Astrocyte (in vitro differentiated cells and primary cell): ENCODE data around the gene YPEL1. TPM values are rescaled to one million over a fixed set of nuclear protein-coding genes. Genes with fewer than 3 reads are reported as not detected.
A peak's percentile ranks its signal among the peaks of the same experiment; 100 is the strongest.

Source experiments
- DNase-seq: peaks from one replicate; pipeline ENCODE4 v3.0.0-alpha.2; 2010; ENCODE audit warnings: low read depth
- FAIRE-seq: peaks from 2 replicates; lab custom pipeline; 2011; peaks lifted over from hg19 to GRCh38; lab: Jason Lieb, UNC
- H2AFZ ChIP-seq: 2 replicates; pipeline ENCODE4 v1.6.0; 2012; ENCODE audit warnings: low read depth, low read length, inconsistent platforms
- H3K27ac ChIP-seq: 2 replicates; pipeline ENCODE4 v1.5.1; 2011; ENCODE audit warnings: low read depth, low read length, inconsistent platforms
- H3K27me3 ChIP-seq: 2 replicates; pipeline ENCODE4 v1.6.0; 2011; ENCODE audit warnings: low read length, inconsistent platforms; ENCODE audit not compliant: insufficient read depth
- H3K36me3 ChIP-seq: 2 replicates; pipeline ENCODE4 v1.5.1; 2011; ENCODE audit warnings: low read length, inconsistent platforms; ENCODE audit not compliant: insufficient read depth
- H3K4me1 ChIP-seq: 2 replicates; pipeline ENCODE4 v1.5.1; 2011; ENCODE audit warnings: low read length, inconsistent platforms; ENCODE audit not compliant: insufficient read depth
- H3K4me2 ChIP-seq: 2 replicates; pipeline ENCODE4 v1.6.0; 2012; ENCODE audit warnings: low read length, inconsistent platforms
- H3K4me3 ChIP-seq: 2 replicates; pipeline ENCODE4 v1.5.1; 2011; ENCODE audit warnings: low read depth, mild to moderate bottlenecking, low read length, inconsistent platforms; ENCODE audit not compliant: insufficient read depth
- H3K79me2 ChIP-seq: 2 replicates; pipeline ENCODE4 v1.6.0; 2012; ENCODE audit warnings: mild to moderate bottlenecking, low read length, inconsistent platforms; ENCODE audit not compliant: insufficient read depth
- H3K9ac ChIP-seq: 2 replicates; pipeline ENCODE4 v1.6.0; 2012; ENCODE audit warnings: mild to moderate bottlenecking, low read length, inconsistent platforms
- H3K9me3 ChIP-seq: 2 replicates; pipeline ENCODE4 v1.5.1; 2012; ENCODE audit warnings: low read depth, mild to moderate bottlenecking, low read length, inconsistent platforms; ENCODE audit not compliant: insufficient read depth
- H4K20me1 ChIP-seq: 2 replicates; pipeline ENCODE4 v1.6.0; 2012; ENCODE audit warnings: low read length, inconsistent platforms; ENCODE audit not compliant: insufficient read depth
- H3K27ac Mint-ChIP-seq: one replicate; pipeline ENCODE4 v1.8.0; 2021; ENCODE audit warnings: mild to moderate bottlenecking, mixed read lengths; ENCODE audit not compliant: unreplicated experiment
- H3K27me3 Mint-ChIP-seq: one replicate; pipeline ENCODE4 v1.8.0; 2021; ENCODE audit warnings: low read depth, mixed read lengths; ENCODE audit not compliant: unreplicated experiment
- H3K36me3 Mint-ChIP-seq: one replicate; pipeline ENCODE4 v1.8.0; 2021; ENCODE audit warnings: low read depth, mixed read lengths; ENCODE audit not compliant: unreplicated experiment
- H3K4me1 Mint-ChIP-seq: one replicate; pipeline ENCODE4 v1.8.0; 2021; ENCODE audit warnings: low read depth, mixed read lengths; ENCODE audit not compliant: unreplicated experiment
- H3K4me3 Mint-ChIP-seq: one replicate; pipeline ENCODE4 v1.8.0; 2021; ENCODE audit warnings: mild to moderate bottlenecking, moderate library complexity, mixed read lengths; ENCODE audit not compliant: unreplicated experiment
- H3K9me3 Mint-ChIP-seq: one replicate; pipeline ENCODE4 v1.8.0; 2021; ENCODE audit warnings: mild to moderate bottlenecking, mixed read lengths; ENCODE audit not compliant: unreplicated experiment
- CTCF ChIP-seq: IDR thresholded peaks from 2 replicates; pipeline ENCODE4 v1.5.1; 2011; ENCODE audit warnings: low read depth, mild to moderate bottlenecking, inconsistent platforms, low read length, moderate library complexity; ENCODE audit not compliant: insufficient read depth
- EZH2 ChIP-seq: IDR thresholded peaks from 2 replicates; pipeline ENCODE4 v1.6.1; 2012; ENCODE audit warnings: mild to moderate bottlenecking, low read length, inconsistent platforms; ENCODE audit not compliant: insufficient read depth
- total RNA-seq: library from RNA; stranded (reverse); gene quantifications from 2 replicates; pipeline ENCODE4 v1.2.1, GENCODE V29; 2021

The YPEL1 gene
- total RNA-seq, 1 donor from 2014 or later, result 0.86 TPM

- peak overlapping the region; percentile 61 for H3K27ac ChIP-seq
- no peak for FAIRE-seq
- H3K9me3 Mint-ChIP-seq, result no peaks in the 10 kb centered on the region
- H3K9ac ChIP-seq, result no peak overlapping the region
- peaks cover 27% of the 10 kb centered on the region for H4K20me1 ChIP-seq
- no peak overlapping the region for H3K4me3 Mint-ChIP-seq
- H3K36me3 ChIP-seq, result peaks cover 9% of the 10 kb centered on the region
- no peaks in the 10 kb centered on the region for H3K27me3 ChIP-seq
- peak; percentile 95 for DNase-seq
- peaks cover 15% of the 10 kb centered on the region for H3K36me3 Mint-ChIP-seq
- peak overlapping the region; percentile 27 for H3K27ac Mint-ChIP-seq
- no peak overlapping the region for H2AFZ ChIP-seq
- H3K79me2 ChIP-seq, result peaks cover 4% of the 10 kb centered on the region
- H3K4me2 ChIP-seq, result peak overlapping the region; percentile 43
- no peak overlapping the region for H3K4me3 ChIP-seq
- no peaks in the 10 kb centered on the region for H3K27me3 Mint-ChIP-seq
- H3K9me3 ChIP-seq, result no peaks in the 10 kb centered on the region
- peaks cover 17% of the 10 kb centered on the region for H3K4me1 Mint-ChIP-seq
- peaks cover 18% of the 10 kb centered on the region for H3K4me1 ChIP-seq
- TF ChIP-seq CTCF (no peak), EZH2 (no peak)
Measured at GRCh38 chr22:21778705-21779363, 43.2 kb upstream of the YPEL1 start.

GRCh38 chr22:21771631-21771976 lies 36.0 kb upstream of the YPEL1 start:
- Mint-ChIP-seq H3K4me3 (no peak overlapping the region), H3K27ac (no peak overlapping the region), H3K9me3 (no peaks in the 10 kb centered on the region), H3K4me1 (peaks cover 7% of the 10 kb centered on the region), H3K36me3 (peaks cover 40% of the 10 kb centered on the region), H3K27me3 (no peaks in the 10 kb centered on the region)
- DNase-seq (no peak), FAIRE-seq (no peak)
- H3K36me3 ChIP-seq, result peaks cover 41% of the 10 kb centered on the region
- H3K4me3 ChIP-seq, result no peak overlapping the region
- H3K9ac ChIP-seq, result no peak overlapping the region
- no peak overlapping the region for H3K27ac ChIP-seq
- TF ChIP-seq EZH2 (no peak), CTCF (no peak)
- H3K27me3 ChIP-seq, result no peaks in the 10 kb centered on the region
- H2AFZ ChIP-seq, result no peak overlapping the region
- no peaks in the 10 kb centered on the region for H3K79me2 ChIP-seq
- peaks cover 19% of the 10 kb centered on the region for H4K20me1 ChIP-seq
- H3K4me2 ChIP-seq, result no peak overlapping the region
- no peaks in the 10 kb centered on the region for H3K9me3 ChIP-seq
- H3K4me1 ChIP-seq, result peaks cover 5% of the 10 kb centered on the region

- H4K20me1 ChIP-seq, result peaks cover 18% of the 10 kb centered on the region
- no peaks in the 10 kb centered on the region for H3K9me3 ChIP-seq
- no peaks in the 10 kb centered on the region for H3K27me3 ChIP-seq
- H3K4me1 Mint-ChIP-seq, result no peaks in the 10 kb centered on the region
- H3K4me3 ChIP-seq, result no peak overlapping the region
- H3K36me3 ChIP-seq, result peaks cover 59% of the 10 kb centered on the region
- H3K79me2 ChIP-seq, result no peaks in the 10 kb centered on the region
- no peak overlapping the region for H3K9ac ChIP-seq
- H3K27me3 Mint-ChIP-seq, result no peaks in the 10 kb centered on the region
- H3K4me1 ChIP-seq, result no peaks in the 10 kb centered on the region
- TF ChIP-seq EZH2 (no peak), CTCF (no peak)
- no peak for FAIRE-seq
- H3K27ac ChIP-seq, result no peak overlapping the region
- H3K36me3 Mint-ChIP-seq, result peaks cover 52% of the 10 kb centered on the region
- no peak overlapping the region for H2AFZ ChIP-seq
- H3K27ac Mint-ChIP-seq, result peak overlapping the region; percentile 62
- H3K4me2 ChIP-seq, result no peak overlapping the region
- DNase-seq, result no peak
- no peaks in the 10 kb centered on the region for H3K9me3 Mint-ChIP-seq
- no peak overlapping the region for H3K4me3 Mint-ChIP-seq
Measured at GRCh38 chr22:21768435-21768834, 32.8 kb upstream of the YPEL1 start.
